Astrocyte (in vitro differentiated cells and primary cell): ENCODE measurements around the gene ITGA2. TPM values are rescaled to one million over a fixed set of nuclear protein-coding genes. Genes with fewer than 3 reads are reported as not detected.
A peak's percentile ranks its signal among the peaks of the same experiment; 100 is the strongest.

Source experiments
- DNase-seq: peaks from one replicate; pipeline ENCODE4 v3.0.0-alpha.2; 2010; ENCODE audit warnings: low read depth
- FAIRE-seq: peaks from 2 replicates; lab custom pipeline; 2011; peaks lifted over from hg19 to GRCh38; lab: Jason Lieb, UNC
- H2AFZ ChIP-seq: 2 replicates; pipeline ENCODE4 v1.6.0; 2012; ENCODE audit warnings: low read depth, low read length, inconsistent platforms
- H3K27ac ChIP-seq: 2 replicates; pipeline ENCODE4 v1.5.1; 2011; ENCODE audit warnings: low read depth, low read length, inconsistent platforms
- H3K27me3 ChIP-seq: 2 replicates; pipeline ENCODE4 v1.6.0; 2011; ENCODE audit warnings: low read length, inconsistent platforms; ENCODE audit not compliant: insufficient read depth
- H3K36me3 ChIP-seq: 2 replicates; pipeline ENCODE4 v1.5.1; 2011; ENCODE audit warnings: low read length, inconsistent platforms; ENCODE audit not compliant: insufficient read depth
- H3K4me1 ChIP-seq: 2 replicates; pipeline ENCODE4 v1.5.1; 2011; ENCODE audit warnings: low read length, inconsistent platforms; ENCODE audit not compliant: insufficient read depth
- H3K4me2 ChIP-seq: 2 replicates; pipeline ENCODE4 v1.6.0; 2012; ENCODE audit warnings: low read length, inconsistent platforms
- H3K4me3 ChIP-seq: 2 replicates; pipeline ENCODE4 v1.5.1; 2011; ENCODE audit warnings: low read depth, mild to moderate bottlenecking, low read length, inconsistent platforms; ENCODE audit not compliant: insufficient read depth
- H3K79me2 ChIP-seq: 2 replicates; pipeline ENCODE4 v1.6.0; 2012; ENCODE audit warnings: mild to moderate bottlenecking, low read length, inconsistent platforms; ENCODE audit not compliant: insufficient read depth
- H3K9ac ChIP-seq: 2 replicates; pipeline ENCODE4 v1.6.0; 2012; ENCODE audit warnings: mild to moderate bottlenecking, low read length, inconsistent platforms
- H3K9me3 ChIP-seq: 2 replicates; pipeline ENCODE4 v1.5.1; 2012; ENCODE audit warnings: low read depth, mild to moderate bottlenecking, low read length, inconsistent platforms; ENCODE audit not compliant: insufficient read depth
- H4K20me1 ChIP-seq: 2 replicates; pipeline ENCODE4 v1.6.0; 2012; ENCODE audit warnings: low read length, inconsistent platforms; ENCODE audit not compliant: insufficient read depth
- H3K27ac Mint-ChIP-seq: one replicate; pipeline ENCODE4 v1.8.0; 2021; ENCODE audit warnings: mild to moderate bottlenecking, mixed read lengths; ENCODE audit not compliant: unreplicated experiment
- H3K27me3 Mint-ChIP-seq: one replicate; pipeline ENCODE4 v1.8.0; 2021; ENCODE audit warnings: low read depth, mixed read lengths; ENCODE audit not compliant: unreplicated experiment
- H3K36me3 Mint-ChIP-seq: one replicate; pipeline ENCODE4 v1.8.0; 2021; ENCODE audit warnings: low read depth, mixed read lengths; ENCODE audit not compliant: unreplicated experiment
- H3K4me1 Mint-ChIP-seq: one replicate; pipeline ENCODE4 v1.8.0; 2021; ENCODE audit warnings: low read depth, mixed read lengths; ENCODE audit not compliant: unreplicated experiment
- H3K4me3 Mint-ChIP-seq: one replicate; pipeline ENCODE4 v1.8.0; 2021; ENCODE audit warnings: mild to moderate bottlenecking, moderate library complexity, mixed read lengths; ENCODE audit not compliant: unreplicated experiment
- H3K9me3 Mint-ChIP-seq: one replicate; pipeline ENCODE4 v1.8.0; 2021; ENCODE audit warnings: mild to moderate bottlenecking, mixed read lengths; ENCODE audit not compliant: unreplicated experiment
- CTCF ChIP-seq: IDR thresholded peaks from 2 replicates; pipeline ENCODE4 v1.5.1; 2011; ENCODE audit warnings: low read depth, mild to moderate bottlenecking, inconsistent platforms, low read length, moderate library complexity; ENCODE audit not compliant: insufficient read depth
- EZH2 ChIP-seq: IDR thresholded peaks from 2 replicates; pipeline ENCODE4 v1.6.1; 2012; ENCODE audit warnings: mild to moderate bottlenecking, low read length, inconsistent platforms; ENCODE audit not compliant: insufficient read depth
- total RNA-seq: library from RNA; stranded (reverse); gene quantifications from 2 replicates; pipeline ENCODE4 v1.2.1, GENCODE V29; 2021

Gene ITGA2
- total RNA-seq, 1 donor from 2014 or later = 35.9 TPM

GRCh38 chr5:53025487-53025886 lies 36.3 kb downstream of the ITGA2 start:
- Histone ChIP-seq H3K36me3 (no peaks in the 10 kb centered on the region), H3K79me2 (peaks cover 10% of the 10 kb centered on the region), H3K4me2 (no peak overlapping the region), H3K9ac (no peak overlapping the region), H2AFZ (no peak overlapping the region), H3K27me3 (no peaks in the 10 kb centered on the region), H3K9me3 (no peaks in the 10 kb centered on the region), H4K20me1 (no peaks in the 10 kb centered on the region), H3K27ac (no peak overlapping the region), H3K4me1 (peaks cover 22% of the 10 kb centered on the region), H3K4me3 (no peak overlapping the region)
- DNase-seq (no peak), FAIRE-seq (no peak)
- H3K4me1 Mint-ChIP-seq = peaks cover 10% of the 10 kb centered on the region
- H3K27ac Mint-ChIP-seq = no peak overlapping the region
- H3K36me3 Mint-ChIP-seq = no peaks in the 10 kb centered on the region
- TF ChIP-seq CTCF (no peak), EZH2 (no peak)
- no peaks in the 10 kb centered on the region for H3K27me3 Mint-ChIP-seq
- H3K9me3 Mint-ChIP-seq = no peaks in the 10 kb centered on the region
- no peak overlapping the region for H3K4me3 Mint-ChIP-seq

GRCh38 chr5:53027913-53028312 lies 38.8 kb downstream of the ITGA2 start:
- H4K20me1 ChIP-seq = no peaks in the 10 kb centered on the region
- peaks cover 23% of the 10 kb centered on the region for H3K4me1 Mint-ChIP-seq
- no peaks in the 10 kb centered on the region for H3K36me3 Mint-ChIP-seq
- H3K9me3 ChIP-seq = no peaks in the 10 kb centered on the region
- H3K27me3 ChIP-seq = no peaks in the 10 kb centered on the region
- no peaks in the 10 kb centered on the region for H3K9me3 Mint-ChIP-seq
- H3K4me1 ChIP-seq = peaks cover 42% of the 10 kb centered on the region
- H3K4me3 Mint-ChIP-seq = no peak overlapping the region
- H3K27me3 Mint-ChIP-seq = no peaks in the 10 kb centered on the region
- DNase-seq (peak; percentile 69), FAIRE-seq (peak; percentile 65)
- TF ChIP-seq CTCF (no peak), EZH2 (no peak)
- H3K4me3 ChIP-seq = no peak overlapping the region
- H3K27ac ChIP-seq = peak overlapping the region; percentile 23
- peaks cover 3% of the 10 kb centered on the region for H3K79me2 ChIP-seq
- H3K9ac ChIP-seq = no peak overlapping the region
- peak overlapping the region; percentile 83 for H3K27ac Mint-ChIP-seq
- no peaks in the 10 kb centered on the region for H3K36me3 ChIP-seq
- H2AFZ ChIP-seq = no peak overlapping the region
- H3K4me2 ChIP-seq = peak overlapping the region; percentile 56

GRCh38 chr5:53029608-53030007 lies 40.5 kb downstream of the ITGA2 start:
- Histone ChIP-seq H4K20me1 (no peaks in the 10 kb centered on the region), H3K4me3 (no peak overlapping the region), H3K9ac (no peak overlapping the region), H3K4me2 (no peak overlapping the region), H3K79me2 (peaks cover 3% of the 10 kb centered on the region), H3K4me1 (peaks cover 37% of the 10 kb centered on the region), H3K9me3 (no peaks in the 10 kb centered on the region), H3K27ac (no peak overlapping the region), H3K36me3 (no peaks in the 10 kb centered on the region), H2AFZ (no peak overlapping the region), H3K27me3 (no peaks in the 10 kb centered on the region)
- no peak for FAIRE-seq
- Mint-ChIP-seq H3K4me1 (peaks cover 25% of the 10 kb centered on the region), H3K27ac (no peak overlapping the region), H3K27me3 (no peaks in the 10 kb centered on the region), H3K4me3 (no peak overlapping the region), H3K36me3 (no peaks in the 10 kb centered on the region), H3K9me3 (no peaks in the 10 kb centered on the region)
- DNase-seq = no peak
- TF ChIP-seq CTCF = no peak
- no peak for TF ChIP-seq EZH2
